NCI-H1417 (cell line): ENCODE measurements around the gene NPC2.
A peak's percentile ranks its signal among the peaks of the same experiment; 100 is the strongest.
"Not testable (repeated sequence)": the region's sequence is repeated elsewhere in the genome, so short reads cannot be mapped to it uniquely, and the experiment has no call there.

Experiments used
- DNase-seq, 3 experiments: peaks; one replicate each; lab custom pipeline; 2025; lab: John Stamatoyannopoulos, UW

The NPC2 gene

GRCh38 chr14:74492776-74493342, at the start of gene NPC2:
NPC2 (minus strand) TSS chr14:74493305; CDS start chr14:74493274, 31 bp downstream.
- peak in 1 of 3 experiments; percentile 56 for DNase-seq

GRCh38 chr14:74542056-74542685, 49.1 kb upstream of the NPC2 start:
- DNase-seq: no peak

- no peak for DNase-seq
Measured at GRCh38 chr14:74541225-74541624, 48.1 kb upstream of the NPC2 start.

- no peak for DNase-seq
Measured at GRCh38 chr14:74539503-74539902, 46.4 kb upstream of the NPC2 start.

GRCh38 chr14:74538411-74539391, 45.6 kb upstream of the NPC2 start:
- DNase-seq: no peak

DNA sequence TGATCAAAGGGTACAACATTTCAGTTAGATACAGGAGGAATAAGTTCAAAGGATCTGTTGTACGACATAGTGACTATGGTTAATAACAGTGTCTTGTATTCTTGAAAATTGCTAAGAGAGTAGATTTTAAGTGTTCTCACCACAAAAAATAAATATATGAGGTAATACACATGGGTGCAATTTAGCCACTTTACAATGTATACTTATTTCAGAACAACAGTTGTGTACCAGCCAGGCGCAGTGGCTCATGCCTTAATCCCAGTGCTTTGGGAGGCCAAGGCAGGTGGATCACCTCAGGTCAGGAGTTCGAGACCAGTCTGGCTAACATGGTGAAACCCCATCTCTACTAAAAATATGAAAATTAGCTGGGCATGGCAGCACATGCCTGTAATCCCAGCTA, 43.2 kb upstream of the NPC2 start:
- DNase-seq: not testable (repeated sequence)

DNA sequence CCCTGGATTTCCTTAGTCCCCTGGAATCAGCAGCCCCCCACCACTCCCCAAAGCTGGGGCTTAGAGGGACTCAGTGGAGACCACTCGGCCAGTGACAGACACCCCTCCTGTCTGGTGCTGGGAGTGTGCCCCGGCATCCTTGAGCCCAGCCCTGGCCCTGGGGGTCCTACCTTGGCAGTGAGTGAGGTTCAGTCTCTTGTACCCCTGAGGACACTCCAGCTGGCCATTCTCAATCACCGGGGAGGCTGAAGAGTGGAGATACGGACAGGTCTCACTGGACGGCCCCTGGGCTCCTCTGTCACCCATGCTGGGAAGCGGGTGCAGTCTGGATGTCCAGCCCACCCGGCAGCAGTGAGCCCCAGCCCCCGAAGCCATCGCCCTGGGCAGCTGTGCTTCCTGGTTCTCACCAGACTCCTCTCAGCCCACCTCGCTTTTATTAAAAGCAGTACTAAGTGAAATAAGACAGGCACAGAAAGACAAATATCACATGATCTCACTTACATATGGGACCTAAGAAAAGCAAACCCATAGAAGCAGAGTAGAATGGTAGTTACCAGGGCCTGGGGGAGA, 42.7 kb upstream of the NPC2 start:
- DNase-seq: no peak

- no peak for DNase-seq
Measured at GRCh38 chr14:74533576-74533975, 40.5 kb upstream of the NPC2 start.

GRCh38 chr14:74532246-74532645, 39.1 kb upstream of the NPC2 start:
- DNase-seq: no peak

GRCh38 chr14:74531467-74531866, 38.4 kb upstream of the NPC2 start:
- DNase-seq: peak in 1 of 3 experiments; percentile 34

- no peak for DNase-seq
Measured at GRCh38 chr14:74531006-74531405, 37.9 kb upstream of the NPC2 start.

DNA sequence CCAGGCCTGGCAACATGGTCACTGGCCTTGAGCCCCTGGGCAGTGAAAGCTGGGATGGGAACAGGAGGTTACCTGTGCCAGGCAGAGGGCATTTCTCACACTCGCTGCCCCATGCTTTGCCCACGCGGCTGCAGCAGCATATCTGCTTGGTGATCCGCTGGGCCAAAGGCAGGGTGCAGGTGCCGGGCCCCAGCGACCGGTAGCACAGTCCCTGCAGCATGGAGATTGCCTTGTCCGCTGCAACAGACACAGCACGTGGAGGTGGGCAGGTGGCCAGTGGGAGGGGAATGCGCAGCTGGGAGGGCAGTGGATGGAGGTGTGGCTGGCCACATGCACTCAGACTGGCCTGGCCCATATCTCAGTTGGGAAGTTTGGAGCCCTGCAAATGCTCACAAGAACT, 35.8 kb upstream of the NPC2 start:
- no peak for DNase-seq

GRCh38 chr14:74528406-74528805, 35.3 kb upstream of the NPC2 start:
- DNase-seq: no peak

GRCh38 chr14:74527736-74528280, 34.7 kb upstream of the NPC2 start:
- no peak for DNase-seq

DNA sequence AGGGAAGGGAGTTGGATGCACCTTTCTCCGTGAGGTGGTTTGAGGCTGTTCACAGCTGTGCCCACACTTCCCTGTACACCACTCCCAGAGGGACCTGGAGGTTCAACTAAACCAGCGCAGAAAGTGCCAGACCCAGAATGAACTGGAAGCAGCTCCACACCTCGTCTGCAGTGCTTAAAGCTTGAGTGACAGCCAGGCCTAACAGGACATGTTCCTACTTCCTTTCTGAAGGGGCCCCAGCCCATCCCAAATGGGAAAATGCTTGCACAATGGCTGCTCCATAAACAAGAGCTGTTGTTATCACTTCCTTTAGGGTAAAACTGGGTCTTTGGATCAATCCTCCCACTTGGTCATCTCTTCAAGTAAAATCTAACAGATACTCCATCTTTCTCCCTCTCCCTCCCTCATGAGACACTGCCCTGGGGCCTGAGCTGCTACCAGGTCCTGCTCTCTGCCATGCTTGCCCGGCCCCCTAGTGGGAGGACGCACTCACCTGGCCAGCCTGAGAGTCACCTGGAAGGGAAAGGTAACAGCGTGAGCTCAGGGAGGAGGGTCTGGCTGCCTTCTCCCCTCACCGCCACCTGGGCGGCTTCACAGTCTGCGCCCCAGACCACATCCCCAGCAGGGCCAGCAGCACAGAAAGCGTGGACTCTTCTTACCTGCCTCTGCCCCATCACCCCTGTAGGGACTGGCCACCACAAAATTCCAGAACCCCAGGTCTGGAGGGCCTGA, 33.9 kb upstream of the NPC2 start:
- DNase-seq: no peak

DNA sequence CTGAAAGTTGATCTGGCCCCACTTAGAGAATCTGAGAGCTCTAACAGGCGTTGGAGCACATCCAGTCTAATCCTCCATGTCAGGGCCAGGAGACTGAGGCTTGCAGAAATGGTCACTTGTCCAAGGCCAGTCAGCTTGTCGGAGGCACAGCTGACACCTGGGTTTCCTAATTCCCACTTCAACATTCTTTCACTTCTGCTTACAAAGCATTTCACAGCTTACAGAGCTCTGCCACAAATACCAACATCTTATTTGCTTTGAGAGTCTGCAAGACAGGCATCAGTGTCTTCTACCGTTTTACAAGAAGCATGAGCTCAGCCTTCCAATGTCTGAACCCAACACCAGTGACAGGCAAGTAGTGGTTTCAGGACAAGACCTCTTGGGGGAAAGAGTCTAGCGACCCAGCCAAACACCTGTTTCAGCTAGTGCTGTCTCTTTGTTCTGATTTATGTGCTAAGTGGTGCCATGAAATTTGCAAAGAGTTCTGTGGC, 32.3 kb upstream of the NPC2 start:
- peak in 1 of 3 experiments; percentile 45 for DNase-seq

GRCh38 chr14:74524812-74525135, 31.7 kb upstream of the NPC2 start:
- DNase-seq: no peak

GRCh38 chr14:74524076-74524811, 31.1 kb upstream of the NPC2 start:
- no peak for DNase-seq

DNA sequence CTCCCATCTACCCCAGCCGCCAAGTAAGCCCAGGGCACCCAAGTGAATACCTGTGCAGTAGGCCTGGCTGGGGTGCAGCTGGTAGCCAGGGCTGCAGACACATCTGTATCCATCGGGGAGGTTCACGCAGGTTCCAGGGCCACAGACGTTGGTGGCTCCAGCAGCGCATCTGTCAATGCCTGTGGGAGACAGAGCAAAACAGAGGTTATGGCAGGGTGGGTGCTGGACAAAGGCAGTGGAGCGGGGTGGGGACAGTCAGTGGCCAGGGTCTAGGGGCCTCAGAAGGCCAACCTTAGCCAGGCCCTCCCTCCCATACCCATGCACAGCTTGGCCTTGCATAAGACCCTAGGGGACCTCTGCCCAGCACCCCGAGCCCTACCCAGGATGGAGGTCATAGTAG, 29.6 kb upstream of the NPC2 start:
- no peak for DNase-seq

- DNase-seq: no peak
Measured at GRCh38 chr14:74521756-74522155, 28.7 kb upstream of the NPC2 start.
